ENCODE results near the gene PHF21B. TPM values are rescaled to one million over a fixed set of nuclear protein-coding genes. Genes with fewer than 3 reads are reported as not detected.

Gene PHF21B
- total RNA-seq, 1 donor from 2014 or later, result not detected

GRCh38 chr22:45031629-45032403 lies 22.0 kb upstream of the PHF21B start:
- Histone ChIP-seq H3K9me3 (no peaks in the 10 kb centered on the region), H3K27ac (no peak overlapping the region)
- intact Hi-C loops (cut with DNase I), result no loop called here

GRCh38 chr22:45029501-45029900 lies 19.7 kb upstream of the PHF21B start:
- Histone ChIP-seq H3K36me3 (no peaks in the 10 kb centered on the region), H3K27me3 (no peaks in the 10 kb centered on the region), H3K4me1 (no peaks in the 10 kb centered on the region), H3K4me3 (no peak overlapping the region), H3K9me3 (no peaks in the 10 kb centered on the region), H3K27ac (no peak overlapping the region)
- DNase-seq (ENCODE audit: low spot score in 2 of 2), result no peak
- no peak for TF ChIP-seq CTCF (IDR thresholded peaks at IDR 0.05)
- intact Hi-C loops (cut with DNase I), result no loop called here

More at GRCh38 chr22:45031629-45032403, 22.0 kb upstream of the PHF21B start:
- TF ChIP-seq CTCF (IDR thresholded peaks at IDR 0.05), result no peak
- H3K36me3 ChIP-seq, result no peaks in the 10 kb centered on the region
- H3K4me3 ChIP-seq, result no peak overlapping the region
- H3K4me1 ChIP-seq, result no peaks in the 10 kb centered on the region
- no peak for DNase-seq (ENCODE audit: low spot score in 2 of 2)
- no peaks in the 10 kb centered on the region for H3K27me3 ChIP-seq

GRCh38 chr22:45026511-45026910 lies 16.7 kb upstream of the PHF21B start:
- no peak overlapping the region for H3K4me3 ChIP-seq
- intact Hi-C loops (cut with DNase I), result no loop called here
- no peaks in the 10 kb centered on the region for H3K4me1 ChIP-seq
- H3K36me3 ChIP-seq, result no peaks in the 10 kb centered on the region
- no peak for DNase-seq (ENCODE audit: low spot score in 2 of 2)
- no peak for TF ChIP-seq CTCF (IDR thresholded peaks at IDR 0.05)
- H3K9me3 ChIP-seq, result no peaks in the 10 kb centered on the region
- H3K27me3 ChIP-seq, result no peaks in the 10 kb centered on the region
- no peak overlapping the region for H3K27ac ChIP-seq

- H3K36me3 ChIP-seq, result no peaks in the 10 kb centered on the region
- no peak for DNase-seq (ENCODE audit: low spot score in 2 of 2)
- H3K4me1 ChIP-seq, result no peaks in the 10 kb centered on the region
- H3K9me3 ChIP-seq, result no peaks in the 10 kb centered on the region
- no peak for TF ChIP-seq CTCF (IDR thresholded peaks at IDR 0.05)
- intact Hi-C loops (cut with DNase I), result no loop called here
- H3K27ac ChIP-seq, result no peak overlapping the region
- H3K27me3 ChIP-seq, result no peaks in the 10 kb centered on the region
- no peak overlapping the region for H3K4me3 ChIP-seq
Observed at GRCh38 chr22:45023431-45023830, 13.6 kb upstream of the PHF21B start.

DNA sequence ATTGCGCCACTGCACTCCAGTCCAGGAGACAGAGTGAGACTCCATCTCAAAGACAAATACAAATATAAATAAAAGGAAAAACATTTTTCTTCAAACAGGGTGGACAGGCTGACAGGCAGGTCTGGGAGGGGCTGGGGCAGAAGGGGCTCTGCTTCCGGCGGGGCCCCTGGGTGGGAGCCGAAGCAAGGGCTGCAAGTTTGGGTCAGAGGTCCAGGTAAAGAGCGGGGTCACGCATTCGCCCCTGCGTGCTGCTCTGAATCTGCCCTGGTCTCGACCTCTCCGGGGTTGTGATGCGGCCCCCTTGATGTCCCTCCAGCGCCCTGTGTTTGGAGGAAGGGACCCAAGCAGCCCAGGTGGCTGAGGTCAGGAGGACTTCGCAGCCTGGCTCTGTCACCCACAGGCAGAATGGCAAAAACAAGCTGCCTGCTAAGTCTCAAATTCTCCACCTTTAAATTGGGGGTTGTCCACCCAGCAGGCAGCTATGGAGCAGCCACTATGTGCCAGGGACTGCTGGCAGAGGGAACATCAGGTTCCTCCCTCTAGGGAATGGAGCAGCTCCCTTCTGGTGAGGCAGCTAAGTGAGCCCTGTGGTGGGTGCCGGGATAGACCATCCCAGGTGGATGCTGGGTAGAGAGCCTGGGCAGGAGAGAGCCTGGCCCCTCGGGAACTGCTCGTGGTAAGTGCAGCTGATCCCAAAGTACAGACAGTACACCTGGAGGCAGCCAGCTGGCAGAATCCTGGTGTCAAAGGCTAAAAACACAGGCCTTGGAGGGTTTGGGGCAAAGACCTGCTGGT lies 10.3 kb upstream of the PHF21B start:
- Histone ChIP-seq H3K9me3 (no peaks in the 10 kb centered on the region), H3K4me3 (no peak overlapping the region), H3K27ac (no peak overlapping the region), H3K27me3 (no peaks in the 10 kb centered on the region), H3K4me1 (no peaks in the 10 kb centered on the region), H3K36me3 (no peaks in the 10 kb centered on the region)
- DNase-seq (ENCODE audit: low spot score in 2 of 2), result no peak
- no peak for TF ChIP-seq CTCF (IDR thresholded peaks at IDR 0.05)
- intact Hi-C loops (cut with DNase I), result no loop called here
